CD4-positive, alpha-beta memory T cell (primary cell): Measurements from ENCODE around the gene UQCR11. TPM values are rescaled to one million over a fixed set of nuclear protein-coding genes. Genes with fewer than 3 reads are reported as not detected.

Source experiments
- CTCF ChIA-PET: fragments of 350-600 bp; sonication (Branson Sonifier 250); formaldehyde crosslinking; loops from one replicate; lab custom pipeline; 2021; ENCODE audit warnings: inconsistent platforms; ENCODE audit not compliant: partially characterized antibody; lab: Charles Lee
- POLR2A ChIA-PET: fragments of 350-600 bp; sonication (Branson Sonifier 250); formaldehyde crosslinking; loops from one replicate; lab custom pipeline; 2021; ENCODE audit not compliant: partially characterized antibody; lab: Charles Lee
- DNase-seq, 5 donors: peaks; one replicate each; pipeline versions ENCODE4 v3.0.0 to v3.0.0-alpha.2; 2020 to 2022; ENCODE audit warnings: mixed read lengths in 1 of 5
- H3K27ac ChIP-seq: one replicate; pipeline ENCODE4 v1.7.0; 2013; ENCODE audit warnings: low read depth, low read length
- H3K27me3 ChIP-seq: 2 replicates; pipeline ENCODE4 v1.7.0; 2013; ENCODE audit warnings: mild to moderate bottlenecking, low read length, moderate library complexity; ENCODE audit not compliant: insufficient read depth
- H3K36me3 ChIP-seq: 2 replicates; pipeline ENCODE4 v1.7.0; 2013; ENCODE audit warnings: mild to moderate bottlenecking, low read length, moderate library complexity; ENCODE audit not compliant: insufficient read depth
- H3K4me1 ChIP-seq: 2 replicates; pipeline ENCODE4 v1.7.0; 2013; ENCODE audit warnings: mild to moderate bottlenecking, low read length, moderate library complexity; ENCODE audit not compliant: insufficient read depth
- H3K4me3 ChIP-seq, 2 donors: one replicate each; pipeline ENCODE4 v1.7.0; 2013; ENCODE audit warnings: low read length in 2 of 2, mild to moderate bottlenecking in 1 of 2
- H3K9me3 ChIP-seq, 2 donors: one replicate each; pipeline ENCODE4 v1.7.0; 2013; ENCODE audit warnings: low read length in 2 of 2, control low read depth in 1 of 2; ENCODE audit not compliant: control insufficient read depth in 1 of 2
- H3K27ac Mint-ChIP-seq, 7 donors: one replicate each; pipeline ENCODE4 v1.8.0; 2020 to 2021; ENCODE audit warnings: mixed read lengths in 7 of 7, mild to moderate bottlenecking in 6 of 7, inconsistent platforms in 3 of 7, moderate library complexity in 3 of 7
- H3K27me3 Mint-ChIP-seq, 2 donors: one replicate each; pipeline ENCODE4 v1.8.0; 2020 to 2021; ENCODE audit warnings: mixed read lengths in 2 of 2
- H3K36me3 Mint-ChIP-seq, 2 donors: one replicate each; pipeline ENCODE4 v1.8.0; 2020 to 2021; ENCODE audit warnings: mixed read lengths in 2 of 2, inconsistent platforms in 1 of 2, mild to moderate bottlenecking in 1 of 2
- H3K4me1 Mint-ChIP-seq, 4 donors: one replicate each; pipeline ENCODE4 v1.8.0; 2020 to 2021; ENCODE audit warnings: mixed read lengths in 4 of 4, mild to moderate bottlenecking in 1 of 4
- H3K4me3 Mint-ChIP-seq, 8 donors: one replicate each; pipeline ENCODE4 v1.8.0; 2020 to 2021; ENCODE audit warnings: mixed read lengths in 8 of 8, mild to moderate bottlenecking in 7 of 8, moderate library complexity in 6 of 8, inconsistent platforms in 3 of 8
- H3K9me3 Mint-ChIP-seq, 8 donors: one replicate each; pipeline ENCODE4 v1.8.0; 2020 to 2021; ENCODE audit warnings: mixed read lengths in 8 of 8, mild to moderate bottlenecking in 5 of 8, inconsistent platforms in 3 of 8, moderate library complexity in 1 of 8
- intact Hi-C: fragments of 100-400 bp; cut with micrococcal nuclease; formaldehyde crosslinking; loops from one replicate; pipeline ENCODE4 v1.15.1; 2023
- polyA plus RNA-seq, 2 donors: library from polyadenylated mRNA; unstranded; fragments of 300-500 nt; fragmentation: Illumina TruSeq; gene quantifications; one replicate each; pipeline ENCODE4 v1.2.3, GENCODE V29; 2021
- total RNA-seq, 2 experiments: library from RNA; stranded (reverse); gene quantifications; one replicate each; pipeline ENCODE4 v1.2.3, GENCODE V29; 2021

UQCR11 gene
- total and polyA plus RNA-seq, 4 experiments from 2014 or later, result 157 to 668 (median 390) TPM

DNA sequence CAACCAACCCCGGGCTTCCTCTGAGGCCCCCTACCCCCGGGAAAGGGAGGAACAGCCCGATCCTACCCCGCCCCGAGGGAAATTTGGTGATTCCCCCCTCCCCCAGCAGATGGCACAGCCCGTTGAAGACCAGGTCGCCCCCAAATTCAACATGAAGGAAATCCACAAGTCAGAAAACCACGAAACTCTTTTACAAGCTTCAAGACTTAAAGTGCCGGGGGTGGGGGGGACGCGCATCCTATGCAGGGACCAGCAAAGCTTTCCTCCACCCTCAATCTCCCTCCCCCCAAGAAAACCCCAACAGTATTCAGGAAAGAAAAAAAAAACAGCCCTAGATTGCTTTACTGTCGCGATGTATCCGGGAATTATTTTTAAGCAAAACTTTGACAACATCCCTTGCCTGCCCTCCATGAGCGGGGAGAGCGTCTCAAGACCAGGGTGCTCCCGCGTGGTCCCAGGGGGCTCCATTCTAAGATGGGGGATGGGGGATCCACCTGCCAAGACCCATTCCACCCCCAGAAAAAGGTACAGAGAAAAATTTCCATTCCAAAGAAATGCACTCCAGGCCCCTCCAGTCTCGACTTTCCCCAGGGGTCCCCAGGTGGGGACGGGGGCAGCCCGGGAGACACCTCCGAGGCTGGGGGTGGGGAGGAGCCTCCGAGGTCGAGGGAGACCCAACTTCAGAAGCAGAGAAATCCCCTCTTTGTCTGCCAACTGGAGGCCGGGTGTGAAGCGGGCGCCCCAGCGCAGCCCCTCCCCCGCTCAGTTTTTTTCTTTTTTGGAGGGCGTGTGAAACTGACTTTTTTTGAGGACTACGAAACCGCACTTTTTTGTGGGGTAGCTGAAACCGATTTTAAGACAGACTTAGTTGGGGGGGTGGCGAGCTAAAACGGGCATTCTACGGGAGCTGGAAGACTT lies 45.6 kb upstream of the UQCR11 start:
- H3K27me3 Mint-ChIP-seq, result peaks cover 0 to 6% of the 10 kb centered on the region in 2 donors
- Histone ChIP-seq H3K9me3 (no peaks in the 10 kb centered on the region), H3K4me1 (peaks cover 17% of the 10 kb centered on the region), H3K27ac (peak overlapping the region; percentile 56), H3K36me3 (no peaks in the 10 kb centered on the region), H3K27me3 (no peaks in the 10 kb centered on the region), H3K4me3 (peak overlapping the region; percentile 36 to 47)
- intact Hi-C loops, result loop anchor here (1.0 to 2.0 kb wide), 2 partner anchors 46 to 162 kb away; partner anchors contain the start of genes ATP8B3 and UQCR11
- H3K36me3 Mint-ChIP-seq, result peaks cover 0 to 21% of the 10 kb centered on the region in 2 donors
- H3K4me3 Mint-ChIP-seq, result peak overlapping the region; percentile 83 to 95 (median 89)
- ChIA-PET POLR2A (interaction anchor here (0.5 to 5.1 kb wide), 7 partner anchors 12 to 439 kb away, joined by 3 to 115 read pairs (median 5); partner anchors contain the start of genes MBD3, PCSK4 and UQCR11), CTCF (interaction anchor here (0.9 to 2.4 kb wide), 9 partner anchors 20 to 105 kb away, joined by 3 to 14 read pairs (median 3); partner anchors contain the start of gene UQCR11)
- H3K27ac Mint-ChIP-seq, result peak overlapping the region; percentile 88 to 99 (median 95)
- peaks cover 0 to 5% (median 0%) of the 10 kb centered on the region in 8 donors for H3K9me3 Mint-ChIP-seq
- peak; percentile 39 to 79 (median 58) for DNase-seq
- H3K4me1 Mint-ChIP-seq, result peaks cover 5 to 22% (median 13%) of the 10 kb centered on the region in 4 donors

DNA sequence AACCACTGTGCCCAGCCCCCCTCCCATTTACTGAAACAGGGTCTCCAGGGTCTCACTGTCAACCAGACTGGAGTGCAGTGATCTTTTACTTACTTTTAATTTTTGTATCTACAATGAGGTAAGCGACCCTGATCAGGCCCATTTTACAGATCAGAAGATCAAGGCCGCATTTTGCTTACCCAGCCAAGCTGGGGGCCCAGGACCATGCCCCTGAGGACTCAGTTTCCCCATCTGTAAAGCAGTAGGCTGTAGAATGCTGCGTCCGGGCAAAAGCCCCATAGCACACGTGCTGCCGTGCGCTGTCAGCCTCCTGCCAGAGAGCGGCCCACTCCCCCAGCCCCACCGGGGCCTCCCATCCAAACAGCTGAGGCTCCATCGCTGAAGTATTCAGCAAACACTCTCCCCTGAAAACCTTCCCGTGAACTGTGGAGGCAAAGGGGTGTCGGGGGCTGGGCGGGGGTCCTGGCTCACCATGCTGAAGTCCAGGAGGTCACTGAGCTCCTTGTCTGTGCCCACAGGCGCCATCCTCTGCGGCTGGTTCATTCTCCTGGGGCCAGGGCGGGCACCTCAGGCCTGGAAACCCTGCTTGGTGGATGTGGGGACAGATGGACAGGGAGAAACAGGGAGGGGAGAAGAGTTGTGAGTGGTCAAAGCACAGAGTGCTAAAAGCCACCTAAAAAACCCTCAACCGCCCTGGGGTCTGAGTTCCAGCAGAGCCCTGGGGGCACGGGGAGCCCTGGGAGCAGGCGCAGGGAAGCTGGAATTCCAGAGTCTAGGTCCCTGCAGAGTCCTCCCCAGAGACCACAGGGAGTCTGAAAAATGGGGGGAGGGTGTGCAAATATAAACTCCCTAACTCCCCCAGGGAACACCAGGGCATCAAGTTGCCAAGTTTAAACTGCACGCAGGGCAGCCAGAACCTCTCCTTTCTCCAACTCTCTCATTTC lies 44.7 kb upstream of the UQCR11 start:
- intact Hi-C loops, result loop anchor here (2.0 kb wide), 1 partner anchor 163 kb away; the partner anchor contains the start of gene ATP8B3
- Histone ChIP-seq H3K27ac (peak overlapping the region; percentile 56), H3K36me3 (no peaks in the 10 kb centered on the region), H3K4me1 (peaks cover 17% of the 10 kb centered on the region), H3K4me3 (no peak overlapping the region), H3K27me3 (no peaks in the 10 kb centered on the region), H3K9me3 (no peaks in the 10 kb centered on the region)
- peaks cover 0 to 6% of the 10 kb centered on the region in 2 donors for H3K27me3 Mint-ChIP-seq
- peaks cover 0 to 29% of the 10 kb centered on the region in 2 donors for H3K36me3 Mint-ChIP-seq
- DNase-seq, result no peak
- ChIA-PET POLR2A (interaction anchor here (4.0 to 5.1 kb wide), 2 partner anchors 42 to 58 kb away, joined by 51 to 115 read pairs; partner anchors contain the start of genes MBD3 and UQCR11), CTCF (interaction anchor here (1.1 to 1.2 kb wide), 3 partner anchors 21 to 102 kb away, joined by 3 to 5 read pairs (median 3); no protein-coding TSS in a partner anchor)
- peaks cover 0 to 5% (median 0%) of the 10 kb centered on the region in 8 donors for H3K9me3 Mint-ChIP-seq
- H3K4me3 Mint-ChIP-seq, result peak overlapping the region in 7 of 8 donors; percentile 86 to 95 (median 89)
- peaks cover 5 to 22% (median 13%) of the 10 kb centered on the region in 4 donors for H3K4me1 Mint-ChIP-seq
- peak overlapping the region; percentile 88 to 99 (median 95) for H3K27ac Mint-ChIP-seq

DNA sequence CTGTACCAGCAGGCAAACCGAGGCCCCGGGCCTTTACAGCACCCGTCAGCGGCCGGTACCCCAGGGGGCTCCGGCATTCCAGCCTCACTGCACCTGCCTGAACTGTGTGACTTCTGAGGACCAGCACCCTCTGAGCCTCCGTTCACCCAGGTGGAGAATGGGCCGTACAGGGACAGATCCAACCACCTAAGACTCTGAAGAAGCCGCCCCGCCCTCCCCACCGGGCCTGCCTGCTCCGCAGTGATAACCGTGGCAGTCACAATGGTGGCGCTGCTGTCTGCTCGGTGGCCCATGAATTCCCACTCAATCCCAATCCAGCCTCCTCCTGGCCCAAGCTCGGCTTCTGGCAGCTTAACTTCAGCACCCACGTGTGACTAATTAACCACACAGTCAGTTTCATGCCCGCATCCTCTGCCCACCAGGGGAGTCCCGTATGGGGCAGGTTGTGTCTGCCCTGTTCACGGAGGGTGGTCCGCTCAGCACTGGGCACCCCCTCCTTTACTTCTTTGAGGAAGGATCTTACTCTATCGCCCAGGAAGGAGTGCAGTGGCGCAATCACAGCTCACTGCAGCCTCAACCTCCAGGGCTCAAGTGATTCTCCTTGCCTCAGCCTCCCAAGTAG lies 43.8 kb upstream of the UQCR11 start:
- Mint-ChIP-seq H3K27me3 (peaks cover 0 to 6% of the 10 kb centered on the region in 2 donors), H3K4me1 (peaks cover 5 to 22% (median 13%) of the 10 kb centered on the region in 4 donors), H3K36me3 (peaks cover 0 to 29% of the 10 kb centered on the region in 2 donors), H3K27ac (peak overlapping the region in 3 of 7 donors; percentile 56 to 99 (median 58)), H3K4me3 (peak overlapping the region in 3 of 8 donors; percentile 10 to 25 (median 12)), H3K9me3 (peaks cover 0 to 5% (median 0%) of the 10 kb centered on the region in 8 donors)
- CTCF ChIA-PET, result no interaction called here
- H3K27me3 ChIP-seq, result no peaks in the 10 kb centered on the region
- H3K27ac ChIP-seq, result no peak overlapping the region
- POLR2A ChIA-PET, result interaction anchor here (4.0 to 5.1 kb wide), 2 partner anchors 41 to 57 kb away, joined by 51 to 115 read pairs; partner anchors contain the start of genes MBD3 and UQCR11
- no peak overlapping the region for H3K4me3 ChIP-seq
- H3K9me3 ChIP-seq, result no peaks in the 10 kb centered on the region
- peaks cover 17% of the 10 kb centered on the region for H3K4me1 ChIP-seq
- DNase-seq, result no peak
- intact Hi-C loops, result no loop called here
- H3K36me3 ChIP-seq, result no peaks in the 10 kb centered on the region

DNA sequence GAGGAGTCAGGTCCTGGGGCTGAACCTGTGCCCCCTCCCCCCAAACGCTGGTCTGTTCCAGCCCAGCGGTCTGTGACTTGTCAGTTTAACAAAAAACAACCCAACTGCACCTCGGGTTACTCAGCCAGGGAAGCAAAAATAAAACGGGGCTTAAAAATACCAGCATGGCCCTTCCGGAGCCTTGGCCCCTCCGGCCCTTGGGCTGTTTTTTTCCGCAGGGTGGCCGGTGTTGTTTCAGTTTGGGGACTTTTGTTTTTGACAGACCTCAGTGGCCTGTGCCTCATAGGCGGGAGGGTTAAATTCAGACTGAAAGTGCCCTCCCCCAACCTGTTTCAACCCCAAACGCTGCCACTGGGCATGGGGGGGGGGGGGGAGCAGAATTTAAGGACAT lies 43.2 kb upstream of the UQCR11 start:
- Histone ChIP-seq H3K27me3 (no peaks in the 10 kb centered on the region), H3K4me1 (peaks cover 17% of the 10 kb centered on the region), H3K9me3 (no peaks in the 10 kb centered on the region), H3K27ac (no peak overlapping the region), H3K4me3 (no peak overlapping the region), H3K36me3 (no peaks in the 10 kb centered on the region)
- peak overlapping the region in 1 of 7 donors; percentile 99 for H3K27ac Mint-ChIP-seq
- H3K9me3 Mint-ChIP-seq, result peaks cover 0 to 5% (median 0%) of the 10 kb centered on the region in 8 donors
- no peak for DNase-seq
- H3K36me3 Mint-ChIP-seq, result peaks cover 0 to 29% of the 10 kb centered on the region in 2 donors
- POLR2A ChIA-PET, result interaction anchor here (5.1 kb wide), 1 partner anchor 41 kb away, joined by 115 read pairs; the partner anchor contains the start of gene UQCR11
- peaks cover 5 to 22% (median 13%) of the 10 kb centered on the region in 4 donors for H3K4me1 Mint-ChIP-seq
- H3K4me3 Mint-ChIP-seq, result no peak overlapping the region
- peaks cover 0 to 6% of the 10 kb centered on the region in 2 donors for H3K27me3 Mint-ChIP-seq
- CTCF ChIA-PET, result no interaction called here
- intact Hi-C loops, result no loop called here

DNA sequence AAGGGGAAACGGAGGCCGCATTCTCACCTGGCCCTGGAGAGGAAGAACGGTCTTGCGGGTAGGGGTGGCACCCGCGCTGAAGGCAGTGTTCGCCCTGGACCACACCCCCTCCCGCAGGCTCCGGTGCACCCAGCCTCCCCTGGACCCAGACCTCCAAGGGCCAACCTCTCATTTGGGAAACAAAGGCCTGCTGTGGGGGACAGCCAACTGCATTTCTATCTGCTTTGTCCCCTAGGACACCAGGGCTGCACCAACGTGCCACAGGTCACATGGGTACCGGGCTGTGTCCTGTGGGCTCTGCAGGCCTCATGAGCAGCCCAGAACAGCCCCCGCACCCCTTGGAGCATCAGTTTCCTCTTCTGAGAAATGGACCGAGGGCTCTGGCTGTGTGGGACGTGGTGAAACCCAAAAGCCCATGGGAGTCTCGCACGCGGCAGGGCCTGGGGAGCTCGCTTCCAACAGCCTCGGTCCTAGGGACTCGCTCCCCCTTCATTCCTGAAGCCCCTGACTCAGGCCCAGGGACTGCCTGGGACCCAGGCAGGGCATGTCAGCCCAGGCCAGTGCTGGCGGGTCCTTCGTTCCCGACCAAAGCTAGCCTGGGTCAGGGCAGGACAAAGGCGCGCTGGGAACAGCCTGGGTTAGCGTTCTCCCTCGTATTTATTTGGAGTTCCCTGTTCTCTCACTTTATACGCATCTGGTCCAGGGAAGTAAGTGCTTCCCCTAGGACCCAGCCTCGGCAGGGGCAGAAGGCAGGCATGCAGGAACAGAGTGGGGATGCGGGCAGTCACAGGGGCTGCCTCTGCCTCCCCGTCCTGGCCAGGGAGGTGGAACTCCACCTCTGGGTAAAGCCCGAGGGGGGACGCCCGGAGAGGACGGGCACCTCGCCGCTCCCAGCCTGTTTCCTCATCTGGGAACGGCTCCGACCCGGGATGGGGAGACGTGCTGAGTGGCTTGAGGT lies 42.5 kb upstream of the UQCR11 start:
- CTCF ChIA-PET, result no interaction called here
- POLR2A ChIA-PET, result no interaction called here

More for the DNA sequence above, 42.5 kb upstream of the UQCR11 start:
- H3K4me3 ChIP-seq, result no peak overlapping the region
- H3K36me3 ChIP-seq, result no peaks in the 10 kb centered on the region
- H3K27ac ChIP-seq, result no peak overlapping the region
- no peaks in the 10 kb centered on the region for H3K27me3 ChIP-seq
- DNase-seq, result no peak
- Mint-ChIP-seq H3K4me3 (no peak overlapping the region), H3K9me3 (peaks cover 0 to 5% (median 0%) of the 10 kb centered on the region in 8 donors), H3K4me1 (peaks cover 5 to 18% (median 10%) of the 10 kb centered on the region in 4 donors), H3K27me3 (peaks cover 0 to 5% of the 10 kb centered on the region in 2 donors), H3K27ac (peak overlapping the region in 1 of 7 donors; percentile 55), H3K36me3 (peaks cover 0 to 26% of the 10 kb centered on the region in 2 donors)
- H3K4me1 ChIP-seq, result peaks cover 17% of the 10 kb centered on the region
- intact Hi-C loops, result no loop called here
- H3K9me3 ChIP-seq, result no peaks in the 10 kb centered on the region
